Femur (tissue), 1 donor: ENCODE data around the gene RHOBTB1.
A peak's percentile ranks its signal among the peaks of the same experiment; 100 is the strongest.

ENCODE experiments used
- DNase-seq: peaks from one replicate; pipeline ENCODE4 v3.0.0-alpha.2; 2017

Gene RHOBTB1

DNA sequence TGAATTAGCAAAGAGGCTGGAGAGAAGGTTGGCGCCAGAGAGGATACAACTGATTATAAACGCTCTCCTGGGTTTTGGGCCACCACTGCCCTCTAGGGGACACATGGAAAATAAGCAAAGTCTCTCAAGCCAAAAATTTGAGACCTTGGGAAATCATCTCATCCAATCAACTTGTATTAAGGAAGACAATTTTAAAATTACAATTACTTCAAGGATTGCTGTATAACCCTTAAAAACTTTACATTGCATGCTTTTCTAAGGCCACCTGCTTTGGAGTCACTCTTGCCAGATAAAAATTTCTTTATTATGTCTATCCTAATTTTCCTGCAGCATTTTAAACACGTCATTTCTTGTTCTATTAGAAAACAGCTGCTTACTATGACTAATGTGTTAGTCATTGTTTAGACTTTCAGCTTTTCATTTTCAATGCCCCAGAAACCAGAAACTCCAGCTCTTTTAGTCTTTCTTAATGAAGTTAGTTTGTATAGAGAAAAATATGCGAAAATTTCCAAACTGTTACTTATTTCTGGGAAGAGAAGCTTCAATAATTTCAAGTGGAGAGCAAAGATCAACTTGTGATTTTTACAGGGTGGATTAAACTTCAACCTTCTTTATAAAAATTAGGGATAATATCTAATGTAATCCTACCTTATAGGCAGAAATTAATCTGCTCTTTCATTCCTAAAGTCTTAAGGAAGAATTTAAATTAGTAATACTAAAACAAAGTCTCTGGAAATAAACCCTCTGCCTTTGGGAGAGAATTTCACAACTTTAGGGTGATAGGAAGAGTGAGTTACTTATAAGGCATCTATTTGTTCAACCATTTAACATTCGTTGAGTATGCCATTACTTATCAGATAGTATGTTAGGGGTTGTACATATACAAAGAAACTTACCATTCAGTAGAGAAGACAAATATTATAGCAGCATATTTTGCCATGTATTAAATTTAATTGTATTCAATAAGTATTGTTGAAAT, 20.6 kb upstream of the RHOBTB1 start:
- DNase-seq: peak; percentile 74

DNA sequence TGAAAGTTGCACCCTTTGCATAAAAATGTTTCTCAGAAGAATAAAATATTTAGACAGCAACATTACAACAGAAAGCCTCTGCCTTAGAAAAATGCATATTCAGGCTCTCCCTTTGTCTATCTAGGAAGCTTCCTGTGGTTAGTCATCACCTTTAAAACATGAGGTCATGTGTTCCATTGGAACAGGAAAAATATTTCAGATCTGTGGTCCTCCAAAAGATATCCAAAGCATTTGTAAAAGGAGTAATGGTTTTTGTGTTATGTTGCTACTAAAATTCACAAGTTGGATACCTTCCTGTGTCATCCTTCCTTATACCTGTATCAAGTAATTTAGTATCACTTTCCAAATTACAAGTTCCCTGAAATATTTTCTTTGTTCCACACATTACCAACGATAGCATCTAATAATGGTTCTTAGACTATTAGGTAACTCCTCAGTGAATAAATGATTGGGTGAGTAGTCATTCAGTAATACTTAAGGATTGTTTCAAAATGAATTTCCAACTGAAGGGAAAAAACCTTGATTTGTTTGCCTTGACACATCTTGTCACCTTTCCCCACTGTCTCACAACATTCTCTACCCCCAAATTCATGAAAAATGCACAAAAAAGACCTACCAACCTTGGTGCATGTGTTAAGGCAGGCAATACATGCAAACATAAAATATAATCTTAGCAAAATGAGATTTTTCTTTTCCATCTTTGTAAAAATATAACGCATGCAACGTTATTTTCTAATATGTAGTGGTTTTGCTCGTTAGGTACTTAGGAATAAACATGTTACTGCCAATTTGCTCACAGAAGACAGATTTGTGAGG, 19.7 kb upstream of the RHOBTB1 start:
- DNase-seq: no peak

DNA sequence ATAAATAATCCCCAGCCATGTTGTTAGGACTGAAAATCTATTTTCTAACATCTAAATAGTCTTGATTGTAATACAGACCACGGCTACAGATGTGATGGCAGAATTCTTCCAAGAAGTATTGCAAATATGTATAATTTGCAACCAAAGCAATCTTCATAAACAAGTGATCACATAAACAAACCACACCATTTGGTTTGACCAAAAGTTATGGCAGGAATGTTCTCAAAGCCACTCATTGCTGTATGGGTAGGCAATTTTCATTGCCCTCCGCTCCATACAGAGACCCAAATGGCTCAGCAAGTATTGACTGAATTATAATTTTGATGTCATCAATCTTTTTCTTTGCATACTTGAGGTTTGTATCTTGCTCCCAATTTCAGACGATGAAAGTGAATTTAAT, 19.0 kb upstream of the RHOBTB1 start:
- no peak for DNase-seq

DNA sequence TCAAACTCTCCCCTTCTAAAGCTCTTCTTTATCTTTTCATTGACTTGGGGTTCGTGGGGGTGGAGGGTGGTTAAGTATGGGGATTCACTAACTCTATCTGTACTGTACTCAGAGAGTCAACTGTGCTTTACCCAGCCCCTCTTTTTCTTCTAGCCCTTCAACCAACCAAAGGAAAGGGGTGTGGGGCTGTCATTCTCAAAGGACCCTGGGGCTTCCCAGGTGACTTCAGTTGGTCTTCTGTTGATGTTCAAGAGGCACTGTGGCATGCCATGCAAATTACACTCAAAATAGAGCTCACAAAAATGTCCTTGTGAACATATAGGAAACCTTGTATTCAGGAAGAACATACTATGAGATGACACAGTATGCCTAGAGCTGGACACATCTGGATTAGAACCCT, 16.9 kb upstream of the RHOBTB1 start:
- DNase-seq: no peak

GRCh38 chr10:60960031-60960430, 16.0 kb upstream of the RHOBTB1 start:
- DNase-seq: no peak

DNA sequence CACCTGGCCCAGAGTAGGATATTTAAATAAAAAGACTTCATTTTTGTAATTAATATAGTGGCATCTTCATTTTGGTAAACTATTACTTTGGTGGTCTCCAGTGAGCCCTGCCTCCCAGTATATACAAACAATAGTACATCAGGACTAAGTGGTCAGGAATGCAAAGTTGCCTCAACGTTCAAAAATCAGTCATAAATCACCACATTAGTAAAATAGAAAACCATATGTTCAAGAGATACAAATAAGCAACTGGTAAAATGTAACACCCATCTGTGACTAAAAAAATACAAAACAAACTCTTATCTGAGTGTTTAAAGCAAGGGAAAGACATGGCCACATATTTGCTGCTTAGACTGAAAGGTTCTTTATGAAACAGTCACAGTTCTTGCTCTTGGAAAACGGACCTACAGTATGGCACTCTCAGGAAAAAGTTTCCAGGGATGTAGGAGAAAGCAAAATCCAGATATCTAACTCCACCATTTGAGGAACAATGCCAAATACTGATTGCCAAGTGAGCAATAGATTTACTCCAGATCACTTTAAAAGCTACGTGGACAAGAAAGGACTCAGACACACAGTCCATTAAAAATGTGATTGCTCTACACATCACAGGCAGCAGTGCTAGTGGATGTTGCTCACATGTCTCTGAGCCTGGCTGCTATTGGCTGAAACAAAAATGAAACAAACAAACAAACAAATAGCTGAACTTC, 15.1 kb upstream of the RHOBTB1 start:
- no peak for DNase-seq

GRCh38 chr10:60957667-60958221, 13.8 kb upstream of the RHOBTB1 start:
- no peak for DNase-seq

- DNase-seq: no peak
Measured at GRCh38 chr10:60955957-60956425, 12.0 kb upstream of the RHOBTB1 start.

GRCh38 chr10:60955316-60955715, 11.3 kb upstream of the RHOBTB1 start:
- no peak for DNase-seq

DNA sequence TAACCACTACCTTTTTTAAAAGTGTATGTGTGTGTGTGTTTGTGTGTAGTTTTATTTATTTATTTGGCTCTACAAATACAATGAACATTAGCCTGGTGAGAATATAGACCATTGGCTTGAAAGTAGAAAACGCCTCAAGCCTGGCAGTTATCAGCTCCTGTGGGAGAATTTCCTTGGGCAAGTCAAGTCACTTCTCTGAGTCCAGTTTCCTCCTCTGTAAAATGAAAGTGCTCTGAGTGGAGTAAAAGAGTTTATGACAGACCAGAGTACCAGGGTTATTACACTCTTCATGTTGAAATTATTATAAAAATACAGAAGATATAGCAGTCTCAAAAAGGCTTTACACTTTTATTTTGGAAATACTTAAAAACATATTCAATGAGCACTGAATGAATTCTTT, 10.1 kb upstream of the RHOBTB1 start:
- no peak for DNase-seq

DNA sequence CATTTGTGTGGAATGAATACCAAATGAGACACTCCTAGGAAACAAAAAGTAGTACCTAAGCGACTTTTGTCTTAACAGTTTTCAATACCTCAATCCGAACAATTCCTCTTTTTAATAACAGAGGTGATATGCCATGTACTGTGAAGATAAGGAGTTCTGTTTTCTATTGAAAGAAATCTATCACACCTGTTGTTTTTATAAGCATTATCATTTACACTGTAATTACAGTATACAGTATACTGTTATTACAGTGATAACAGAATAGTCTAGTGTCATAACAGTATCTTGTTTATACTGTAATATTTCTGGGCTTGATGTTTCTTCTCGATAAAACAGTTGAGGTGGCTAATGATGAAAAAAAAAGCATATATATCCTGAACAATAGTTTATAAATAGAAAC, 9.4 kb upstream of the RHOBTB1 start:
- no peak for DNase-seq

GRCh38 chr10:60952846-60953220, 8.8 kb upstream of the RHOBTB1 start:
- no peak for DNase-seq

GRCh38 chr10:60952067-60952845, 8.3 kb upstream of the RHOBTB1 start:
- DNase-seq: no peak

DNA sequence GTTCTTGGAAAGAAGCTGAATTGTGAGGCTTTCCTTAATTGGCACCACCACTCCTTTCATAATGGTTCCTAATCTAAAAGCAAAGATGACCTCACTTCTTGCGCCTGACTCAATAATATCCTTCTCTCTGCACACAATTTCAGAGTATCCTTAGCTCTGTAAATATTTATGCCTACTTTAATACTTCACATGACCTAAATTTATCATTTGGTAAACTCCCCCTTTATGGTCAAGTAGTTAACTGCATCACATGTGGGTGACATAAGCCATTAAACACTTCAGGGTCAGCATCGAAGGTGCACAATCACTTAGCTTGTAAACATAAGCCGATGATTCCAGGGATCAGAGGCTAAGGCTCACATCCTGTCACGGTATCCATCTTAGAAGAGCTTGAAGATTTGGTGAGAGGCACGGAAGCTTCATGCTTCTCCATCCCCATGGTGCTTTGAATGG, 7.3 kb upstream of the RHOBTB1 start:
- no peak for DNase-seq

- DNase-seq: no peak
Measured at GRCh38 chr10:60950300-60950699, 6.3 kb upstream of the RHOBTB1 start.

- no peak for DNase-seq
Measured at GRCh38 chr10:60948851-60949250, 4.9 kb upstream of the RHOBTB1 start.

- no peak for DNase-seq
Measured at GRCh38 chr10:60944910-60945297, 919 bp upstream of the RHOBTB1 start.

DNA sequence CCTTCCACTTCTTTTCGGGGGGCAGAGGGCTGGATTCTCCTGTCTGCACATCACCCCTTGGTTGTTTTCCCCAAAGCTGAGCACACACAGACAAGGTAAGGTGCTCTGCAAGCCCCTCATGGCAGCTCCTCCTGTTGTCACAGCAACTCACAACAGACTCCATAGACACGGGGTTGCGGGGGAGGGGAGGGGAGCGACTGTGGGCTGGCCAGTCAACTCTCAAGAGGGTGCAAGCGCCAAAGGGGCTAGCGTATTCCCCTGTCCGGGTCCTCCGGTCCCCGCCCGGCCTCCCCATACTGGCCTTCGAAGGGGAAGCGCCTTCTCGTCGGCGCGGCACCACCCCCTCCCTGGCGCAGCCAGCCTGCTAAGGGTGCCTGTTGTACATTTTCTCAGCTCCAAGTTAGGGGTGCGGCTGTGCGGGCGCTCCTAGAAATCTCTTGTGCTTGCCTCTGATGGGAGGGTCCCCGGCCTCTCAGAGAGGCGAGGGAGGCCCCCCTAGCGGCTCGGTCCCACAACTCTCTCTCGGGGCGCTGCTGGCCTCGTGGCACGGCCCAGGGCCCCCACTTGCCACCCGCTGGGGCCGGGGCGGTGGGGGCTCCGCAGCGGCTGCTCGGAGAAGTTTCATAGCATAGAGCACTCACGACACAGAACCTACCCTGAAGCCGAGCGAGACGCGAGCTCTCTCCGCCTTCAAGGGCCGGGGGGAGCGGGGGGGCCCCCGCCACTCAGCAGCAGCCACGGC, 498 bp downstream of the RHOBTB1 start:
- DNase-seq: peak; percentile 91

GRCh38 chr10:60942788-60943315, 1.1 kb downstream of the RHOBTB1 start:
- DNase-seq: peak; percentile 76

DNA sequence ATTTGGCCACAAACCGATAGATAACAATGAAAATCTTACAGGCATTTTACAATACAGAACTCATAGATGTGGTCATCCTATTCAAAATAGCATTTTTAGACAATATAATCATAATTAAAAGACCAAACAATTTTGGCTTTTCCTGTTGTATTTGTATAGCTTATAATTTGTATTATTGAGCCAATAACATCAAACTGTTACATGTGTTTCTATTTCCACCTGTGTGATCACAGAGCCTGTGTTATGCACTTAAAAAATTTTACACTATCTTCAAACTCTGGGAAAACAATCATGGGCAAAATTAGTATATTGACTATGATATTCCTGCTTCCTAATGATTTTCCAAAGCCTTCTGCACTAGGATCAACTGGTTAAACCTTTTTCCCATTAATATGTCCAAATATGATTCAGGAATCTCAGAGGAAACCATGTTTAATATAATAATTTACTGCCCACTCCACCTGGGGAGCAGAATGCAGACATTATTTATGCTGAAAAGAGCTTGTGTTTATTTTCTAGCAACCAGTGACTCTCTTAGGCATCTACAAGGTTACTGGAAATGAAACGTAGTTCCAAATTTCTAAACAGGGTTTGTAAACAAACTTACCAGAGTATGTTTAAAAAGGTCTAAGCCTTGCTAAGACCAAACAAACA, 1.7 kb downstream of the RHOBTB1 start:
- DNase-seq: no peak
